Embryonic facial prominence (tissue), 1 donor: ENCODE results near the gene COL4A2.

Source experiments
- DNase-seq: peaks from one replicate; pipeline ENCODE4 v3.0.0-alpha.2; 2016; ENCODE audit errors: extremely low spot score

The COL4A2 gene

DNA sequence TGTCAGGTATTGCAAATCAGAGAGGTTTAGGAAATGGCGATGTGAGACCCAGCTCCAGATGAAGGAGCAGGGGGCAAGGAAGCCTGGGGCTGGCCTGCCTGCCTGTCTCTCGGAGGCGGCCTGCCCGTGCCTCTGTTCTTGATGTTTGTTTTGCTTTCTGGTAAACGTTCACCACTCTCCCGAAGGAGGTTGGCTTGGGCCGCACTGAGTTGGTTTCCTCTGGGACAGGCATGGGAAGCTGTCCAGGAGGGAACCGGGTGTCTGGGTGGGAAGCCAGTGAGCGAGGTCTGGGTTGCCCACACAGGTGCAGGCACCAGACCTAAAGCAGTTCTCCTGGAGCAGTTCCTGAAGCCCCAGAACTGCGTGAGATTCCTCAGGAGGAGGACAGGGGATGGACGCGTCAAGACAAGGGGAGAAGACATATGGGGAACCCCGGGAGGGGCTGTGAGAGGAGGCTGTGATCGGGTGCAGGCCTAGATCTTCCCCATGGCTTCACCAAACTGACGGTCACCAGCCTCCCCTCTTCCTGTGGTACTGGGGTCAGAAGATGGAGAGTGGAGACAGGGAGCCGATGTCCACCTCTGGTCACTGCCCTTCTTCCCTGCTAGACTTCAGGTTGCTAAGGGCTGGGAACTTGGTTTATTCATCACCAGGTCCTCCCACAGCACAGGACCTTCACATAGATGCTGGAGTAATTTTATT is 15.2 kb downstream of the COL4A2 start:
- no peak for DNase-seq

DNA sequence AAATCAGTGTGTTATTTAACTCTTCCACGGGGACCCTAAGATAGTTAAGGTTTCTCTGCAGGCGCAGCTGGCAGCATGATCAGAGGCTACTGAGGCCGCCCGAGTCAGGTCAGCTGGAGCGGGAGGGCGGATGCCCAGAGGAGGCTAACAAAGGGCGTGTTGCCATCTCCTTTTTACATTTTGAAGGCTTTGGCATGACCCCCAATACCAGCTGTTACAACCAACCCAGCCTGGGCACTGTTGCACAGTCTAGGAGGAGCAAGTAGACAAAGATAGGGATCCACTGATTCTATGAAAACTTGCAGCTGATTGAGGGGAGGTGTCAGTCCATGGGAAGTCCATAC is 15.7 kb downstream of the COL4A2 start:
- DNase-seq, result no peak

DNA sequence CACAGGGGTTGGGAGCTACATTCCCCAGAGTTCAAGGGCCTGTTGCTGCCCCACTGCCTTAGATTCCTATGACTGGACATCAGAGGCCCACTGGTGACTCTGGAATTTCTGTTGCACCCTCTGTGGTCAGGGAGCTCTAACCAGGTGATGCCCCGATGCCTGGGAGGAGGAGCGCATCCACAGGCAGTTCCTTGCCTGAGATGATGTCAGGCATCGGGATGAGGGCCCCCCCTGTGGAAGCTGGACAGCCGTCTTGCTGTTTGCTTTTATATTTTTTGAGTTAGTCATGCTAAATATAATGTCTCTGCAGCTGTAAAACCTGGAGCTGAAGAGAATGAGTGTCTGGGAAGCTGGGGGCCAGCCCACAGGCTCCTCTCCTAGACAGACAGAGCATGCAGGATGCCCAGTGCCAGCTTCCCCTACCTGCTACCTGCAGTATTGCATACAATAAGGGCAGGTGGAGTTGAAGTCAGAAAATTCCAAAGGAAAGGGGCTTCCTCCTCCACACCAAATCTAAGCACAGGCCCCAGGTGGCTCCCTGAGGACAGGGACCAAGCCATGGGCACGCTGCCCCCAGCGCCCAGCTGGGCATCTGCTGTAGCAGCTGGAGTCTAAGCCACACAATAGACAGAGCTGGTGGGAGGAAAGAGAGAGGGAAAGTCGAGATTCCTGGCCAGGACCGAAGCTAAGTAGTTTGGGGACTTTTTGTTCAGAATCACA is 16.2 kb downstream of the COL4A2 start:
- no peak for DNase-seq

DNA sequence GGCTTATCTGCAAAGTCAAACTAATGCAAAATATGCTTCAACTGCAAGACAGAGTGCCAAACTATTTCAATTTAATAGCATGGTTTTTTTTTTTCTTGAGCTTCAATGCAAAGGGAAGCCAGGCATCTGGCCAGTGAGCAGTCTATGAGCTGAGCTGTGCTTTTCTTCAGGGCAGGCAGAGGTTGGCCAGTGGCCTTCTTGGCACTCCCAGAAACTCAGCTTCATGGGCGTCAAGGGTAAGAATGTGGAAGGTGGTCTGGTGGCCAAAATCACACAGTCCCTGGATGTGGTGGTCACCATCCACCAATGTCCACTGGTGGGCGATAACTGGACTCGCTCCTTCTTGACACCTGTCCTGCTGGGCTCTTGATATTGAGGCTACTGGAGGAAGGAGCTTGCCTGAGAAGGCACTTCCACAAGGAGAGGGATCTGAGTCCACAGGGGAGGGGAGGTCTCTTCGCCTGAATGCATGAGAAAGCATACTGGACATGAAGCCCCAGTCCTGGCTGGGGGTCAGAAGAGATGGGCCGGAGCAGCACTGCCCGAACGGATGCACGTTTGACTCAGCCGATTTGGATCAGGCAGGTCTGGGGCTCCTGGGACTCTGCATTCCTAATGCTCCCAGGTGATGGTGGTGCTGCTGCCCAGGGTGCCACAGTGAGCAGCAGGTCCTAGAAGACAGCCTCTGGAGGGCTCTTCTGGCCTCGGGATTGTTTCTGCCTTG is 17.1 kb downstream of the COL4A2 start:
- DNase-seq, result no peak

DNA sequence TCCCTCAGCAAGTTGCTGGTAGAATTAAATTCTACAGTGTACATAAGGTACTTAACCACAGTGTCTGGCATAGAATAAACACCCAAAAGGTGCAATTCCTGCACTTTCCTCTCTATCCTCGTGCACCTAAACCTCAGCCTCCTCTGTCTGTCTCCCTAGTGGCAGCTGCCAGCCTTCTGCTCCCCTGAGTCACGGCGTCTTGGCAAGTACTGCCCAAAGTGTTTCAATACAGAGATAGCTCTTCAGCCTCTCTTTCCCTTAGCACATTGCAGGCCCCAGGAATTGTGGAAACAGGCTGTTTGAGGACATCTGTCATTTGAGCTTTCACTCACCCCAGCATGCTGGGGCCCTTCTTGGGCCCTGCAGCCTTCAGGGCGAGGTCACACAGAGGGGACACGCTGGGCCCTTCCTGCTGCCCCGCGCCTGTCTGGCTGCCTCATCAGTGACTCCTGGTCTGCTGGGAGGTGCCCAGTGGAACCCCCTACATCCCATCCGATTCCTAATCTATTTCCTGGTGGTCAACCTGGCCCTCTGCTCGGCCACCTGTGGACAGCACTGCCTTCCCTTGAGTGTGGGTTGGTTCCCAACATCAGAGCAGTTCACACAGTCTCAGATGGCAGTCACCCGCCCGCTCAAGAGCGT is 19.3 kb downstream of the COL4A2 start:
- no peak for DNase-seq

DNA sequence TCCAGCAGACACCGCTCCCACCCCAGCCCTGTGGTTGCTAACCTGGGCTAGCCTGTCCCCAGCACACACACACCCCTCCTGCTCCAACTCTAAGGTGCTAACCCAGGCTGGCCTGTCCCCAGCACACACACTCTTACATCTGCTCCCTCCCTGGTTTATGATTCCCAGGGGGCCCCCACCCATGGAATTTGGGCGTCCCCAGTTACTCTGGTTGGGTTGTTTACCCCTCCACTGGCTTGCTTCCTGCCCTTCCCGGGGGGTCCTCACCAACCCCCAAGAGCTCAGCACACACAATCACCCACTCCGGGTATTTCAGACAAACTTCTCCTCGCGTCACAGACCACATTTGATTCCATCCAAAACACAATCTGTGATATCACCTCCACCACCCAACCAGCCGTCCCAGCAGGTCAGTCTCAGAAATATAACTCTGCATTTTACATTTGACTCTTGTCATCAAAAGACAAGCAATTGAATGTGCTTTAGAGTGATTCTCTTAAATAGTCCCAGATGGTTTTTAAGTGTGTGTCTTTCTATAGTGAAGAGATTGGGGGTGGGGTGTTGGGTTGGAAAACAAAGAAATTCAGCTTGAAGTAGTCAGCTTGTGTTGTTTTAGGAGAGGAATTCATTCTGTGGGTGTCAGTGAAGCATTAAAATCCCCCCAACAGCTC is 20.1 kb downstream of the COL4A2 start:
- DNase-seq, result no peak

DNA sequence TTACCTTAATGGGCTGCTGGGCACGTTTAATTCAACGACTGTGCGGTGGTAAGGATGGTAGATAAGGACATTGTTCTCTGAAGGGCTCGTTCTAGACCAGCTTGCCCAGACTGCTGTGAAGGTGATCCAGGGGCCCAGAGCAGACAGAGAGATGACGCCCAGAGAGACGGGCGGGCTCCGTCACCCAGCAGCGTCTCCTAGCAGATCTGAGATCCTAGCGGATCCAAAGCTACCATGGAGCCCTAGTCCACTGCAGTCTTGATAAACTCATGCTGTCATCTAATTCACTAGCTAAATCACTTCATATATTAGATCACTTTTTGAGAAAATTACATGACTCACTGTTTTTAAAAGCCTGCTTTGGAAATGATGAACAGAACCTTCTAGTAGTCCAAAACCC is 21.5 kb downstream of the COL4A2 start:
- DNase-seq, result no peak

DNA sequence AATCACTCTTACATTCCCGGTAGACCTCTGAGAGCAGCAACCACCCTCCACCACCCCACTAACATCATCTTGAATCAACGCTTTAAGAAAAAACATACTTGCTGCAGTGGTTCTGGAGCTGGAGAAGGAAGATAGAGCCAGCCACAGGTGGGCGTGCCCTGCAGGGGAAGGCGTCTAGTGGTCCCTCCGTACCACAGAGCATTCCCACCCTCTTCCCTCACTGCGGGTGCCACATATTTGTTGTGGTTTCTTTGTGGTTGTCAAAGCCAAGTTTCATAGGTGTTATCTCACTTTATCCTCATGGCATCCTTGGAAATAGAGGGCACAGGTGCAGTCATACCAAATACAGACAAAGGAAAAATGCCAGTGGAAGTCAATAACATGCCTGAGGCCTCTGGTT is 22.2 kb downstream of the COL4A2 start:
- no peak for DNase-seq

DNA sequence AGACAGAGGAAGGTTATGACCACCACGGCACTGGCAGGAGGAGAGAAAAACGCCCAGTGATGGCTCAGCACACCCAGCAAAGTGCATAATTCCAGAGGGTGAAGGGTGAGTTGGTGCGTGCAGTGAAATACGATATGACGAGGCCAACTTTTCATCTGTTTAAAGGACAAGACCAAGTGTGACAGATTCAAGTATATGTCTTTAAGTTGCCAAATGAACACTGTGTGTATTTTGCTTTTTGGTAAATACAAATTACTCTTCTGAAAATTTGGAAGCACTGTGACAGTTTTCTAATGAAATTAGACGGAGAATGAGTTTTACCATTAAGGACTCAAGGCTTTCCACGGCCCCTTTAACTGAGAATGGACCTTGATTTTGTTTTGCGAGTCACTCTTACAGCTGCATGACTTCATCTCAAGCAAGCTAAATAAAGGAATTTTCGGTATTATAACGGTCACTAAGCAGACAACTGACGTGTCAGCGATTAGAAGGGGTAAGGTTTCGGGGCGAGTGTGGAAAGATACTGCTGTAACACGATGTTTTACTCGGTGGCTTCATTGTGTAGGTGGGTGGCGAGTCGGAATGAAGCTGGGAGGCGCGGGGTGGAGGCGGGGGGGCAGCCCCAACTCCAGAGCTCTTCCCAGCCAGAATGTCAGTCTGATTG is 22.8 kb downstream of the COL4A2 start:
- no peak for DNase-seq

DNA sequence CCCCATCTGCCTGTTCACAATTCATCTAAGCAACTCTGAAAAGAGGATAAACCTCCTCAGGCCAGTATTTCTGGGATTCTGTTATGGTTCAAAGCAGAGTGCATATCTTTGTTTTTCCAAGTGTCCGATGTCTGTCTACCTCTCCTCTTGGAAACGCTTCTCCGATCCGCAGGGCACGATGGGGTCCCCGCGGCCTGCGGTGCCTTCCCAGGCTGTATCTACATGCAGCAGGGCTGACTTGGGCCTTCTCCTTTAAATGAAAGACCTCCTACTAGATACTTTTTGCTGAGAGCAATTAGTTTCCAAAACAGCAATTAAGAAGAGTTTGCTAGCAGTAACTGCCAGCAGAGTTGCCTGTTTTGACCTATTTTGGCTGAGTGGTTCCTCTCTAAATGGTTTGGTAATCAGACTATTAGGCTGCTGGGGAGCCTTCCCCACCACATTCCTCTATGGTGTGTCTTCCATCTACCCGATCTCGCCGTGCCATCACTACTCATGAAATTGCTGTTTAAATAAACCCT is 23.5 kb downstream of the COL4A2 start:
- DNase-seq, result no peak

DNA sequence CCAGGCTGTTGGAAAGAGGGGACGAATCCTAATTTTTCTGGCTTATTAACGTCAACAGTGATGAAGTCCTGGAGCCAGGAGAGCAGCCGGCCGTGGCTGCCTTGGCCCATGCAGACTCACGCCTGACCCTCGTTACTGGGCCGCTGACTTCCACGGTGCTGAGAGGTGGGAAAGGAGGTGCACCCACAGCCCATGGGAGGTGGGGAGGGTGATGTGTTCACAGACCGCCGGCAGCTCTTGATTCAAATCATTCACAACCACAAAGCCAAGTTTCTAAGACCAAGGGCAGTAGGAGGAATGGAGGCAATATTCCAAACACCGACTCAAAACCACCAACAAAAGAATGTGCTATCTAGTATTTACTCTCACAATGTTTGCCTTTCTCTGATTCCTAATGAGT is 24.3 kb downstream of the COL4A2 start:
- DNase-seq, result no peak

DNA sequence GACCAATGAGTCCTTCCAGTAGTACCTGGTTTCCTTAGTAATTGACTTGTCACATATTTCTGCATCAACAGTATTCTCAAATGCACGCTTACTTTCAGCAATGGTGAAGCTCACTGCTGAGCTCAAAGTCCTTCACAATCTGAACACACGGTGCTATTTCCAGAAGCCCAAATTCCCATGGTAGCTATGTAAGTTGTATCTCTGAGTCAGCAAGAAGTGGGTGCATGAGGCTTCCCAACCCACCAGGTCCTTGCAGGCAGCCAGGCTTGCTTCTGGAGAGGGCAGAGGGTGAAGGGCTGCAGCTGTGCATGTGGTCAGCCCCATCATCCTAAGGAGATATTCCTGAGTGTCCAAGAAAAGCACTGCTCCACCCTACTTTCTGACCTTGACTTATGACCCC is 25.7 kb downstream of the COL4A2 start:
- no peak for DNase-seq

DNA sequence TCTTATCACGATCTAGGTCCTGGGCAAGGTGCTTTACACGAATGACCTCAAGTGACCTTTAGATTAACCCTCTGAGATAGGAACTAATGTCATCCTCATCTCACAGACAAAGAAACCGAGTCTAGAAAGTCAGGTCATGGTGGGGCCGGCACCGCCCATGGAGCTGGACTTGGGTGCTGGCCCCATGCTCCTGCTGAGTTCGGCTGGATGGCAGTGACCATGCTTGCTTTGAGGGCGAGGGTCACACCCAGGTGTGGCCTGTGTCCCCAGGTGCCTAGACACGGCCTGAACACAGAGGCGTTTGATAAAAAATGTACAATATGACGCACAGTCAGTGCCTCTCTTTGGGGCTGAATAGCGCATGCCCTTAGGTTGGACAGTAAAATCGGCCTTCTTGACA is 26.8 kb downstream of the COL4A2 start:
- DNase-seq, result no peak

DNA sequence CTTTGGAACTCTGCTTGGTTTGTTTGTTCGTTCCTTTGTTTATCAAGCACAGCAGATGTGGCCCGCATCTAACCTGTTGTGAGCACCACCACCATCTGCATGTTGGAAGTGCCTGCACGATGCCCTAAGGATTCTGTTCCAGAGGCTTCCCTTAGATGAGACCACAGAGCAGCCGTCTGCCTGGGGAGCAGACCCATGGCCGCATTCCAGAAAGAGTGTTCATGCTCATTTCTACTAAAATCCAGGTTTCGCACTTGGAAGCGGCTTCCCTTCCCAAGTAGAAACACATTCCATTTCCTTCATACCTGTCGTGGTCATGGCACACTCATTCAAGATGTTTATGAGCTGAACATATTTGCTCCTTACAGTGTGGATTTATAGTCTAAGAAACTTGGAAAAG is 27.2 kb downstream of the COL4A2 start:
- DNase-seq, result no peak

DNA sequence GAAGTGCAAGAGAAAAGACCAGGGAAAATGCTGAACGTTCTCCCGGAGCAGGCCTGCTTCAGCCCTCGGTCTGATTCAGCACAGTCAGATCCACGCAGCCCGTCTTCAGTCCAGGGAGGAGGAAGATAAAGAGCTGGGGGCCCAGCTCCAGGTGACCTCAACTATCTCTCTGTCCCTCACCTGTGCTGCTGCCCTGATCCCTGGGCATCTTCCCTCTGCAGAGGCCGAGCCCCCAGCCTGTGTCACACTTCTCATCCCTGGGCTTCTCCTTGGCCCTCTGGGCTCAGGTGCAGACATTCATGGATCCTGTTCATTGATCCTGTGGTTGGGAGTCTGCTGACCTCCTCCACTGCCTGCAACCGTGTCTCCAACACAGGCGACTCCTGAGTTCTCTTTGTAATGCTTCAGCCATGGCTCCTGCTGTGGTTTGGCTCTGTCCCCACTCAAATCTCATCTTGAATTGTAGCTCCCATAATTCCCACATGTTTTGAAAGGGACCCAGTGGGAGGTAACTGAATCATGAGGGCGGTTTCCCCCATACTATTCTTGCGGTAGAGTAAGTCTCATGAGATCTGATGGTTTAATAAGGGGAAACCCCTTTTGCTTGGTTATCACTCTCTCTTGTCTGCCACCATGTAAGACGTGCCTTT is 27.9 kb downstream of the COL4A2 start:
- DNase-seq, result no peak

DNA sequence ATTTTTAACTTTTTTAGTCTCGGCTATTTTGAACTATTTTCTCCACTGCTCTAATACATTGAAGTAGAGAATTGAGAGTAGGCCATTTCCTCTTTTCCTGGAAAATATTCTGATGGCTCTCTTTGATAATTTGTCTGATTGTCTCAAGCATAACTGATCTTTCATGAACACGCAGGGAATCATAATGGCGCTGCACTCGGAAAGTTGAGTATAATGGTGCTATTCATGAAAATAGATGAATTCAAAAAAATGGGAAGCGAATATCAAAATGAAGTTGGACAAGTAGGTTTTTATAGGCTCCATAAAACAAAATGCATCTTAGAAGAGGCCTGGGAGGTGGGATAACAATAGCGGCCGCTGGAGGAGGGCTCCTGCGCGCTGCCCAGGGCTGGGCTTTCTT is 29.0 kb downstream of the COL4A2 start:
- DNase-seq, result no peak

DNA sequence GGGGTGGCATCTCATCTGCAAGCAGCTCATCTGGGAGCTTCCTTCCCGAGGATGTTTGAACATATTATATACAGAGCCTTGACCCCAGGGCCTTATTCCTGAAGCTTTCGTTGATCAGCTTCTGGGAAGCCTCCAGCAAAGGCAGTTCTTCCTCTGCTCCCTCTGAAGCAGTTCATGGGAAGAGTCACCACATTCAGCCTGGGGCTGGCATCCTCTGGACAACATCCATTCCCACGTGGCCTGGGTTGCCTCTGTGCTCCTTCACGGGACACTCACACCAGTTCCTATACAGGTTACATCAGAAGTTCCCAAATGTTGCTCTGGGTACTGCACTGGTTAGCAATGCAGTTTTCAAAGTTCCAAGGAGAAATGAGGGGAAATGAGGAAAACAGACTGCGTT is 29.6 kb downstream of the COL4A2 start:
- no peak for DNase-seq

DNA sequence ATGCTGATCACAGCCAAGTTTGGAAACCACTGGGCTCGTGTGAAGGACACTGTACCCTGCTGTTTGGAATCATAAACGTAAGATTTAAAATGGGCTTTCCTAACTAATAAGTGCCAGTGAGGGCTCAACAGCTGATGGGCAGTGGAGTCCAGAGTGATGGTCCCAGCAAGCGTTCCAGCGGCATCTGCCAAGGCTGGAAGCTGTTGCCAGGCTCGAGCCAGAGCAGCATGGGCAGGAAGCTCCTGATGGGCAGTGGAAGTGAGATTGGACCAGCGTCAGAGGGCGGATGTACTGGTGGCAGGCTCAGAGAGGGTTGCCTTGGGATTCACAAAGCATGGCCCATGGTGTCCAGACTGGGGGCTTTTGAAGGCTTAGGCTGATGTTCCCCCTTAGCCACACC is 30.2 kb downstream of the COL4A2 start:
- no peak for DNase-seq

DNA sequence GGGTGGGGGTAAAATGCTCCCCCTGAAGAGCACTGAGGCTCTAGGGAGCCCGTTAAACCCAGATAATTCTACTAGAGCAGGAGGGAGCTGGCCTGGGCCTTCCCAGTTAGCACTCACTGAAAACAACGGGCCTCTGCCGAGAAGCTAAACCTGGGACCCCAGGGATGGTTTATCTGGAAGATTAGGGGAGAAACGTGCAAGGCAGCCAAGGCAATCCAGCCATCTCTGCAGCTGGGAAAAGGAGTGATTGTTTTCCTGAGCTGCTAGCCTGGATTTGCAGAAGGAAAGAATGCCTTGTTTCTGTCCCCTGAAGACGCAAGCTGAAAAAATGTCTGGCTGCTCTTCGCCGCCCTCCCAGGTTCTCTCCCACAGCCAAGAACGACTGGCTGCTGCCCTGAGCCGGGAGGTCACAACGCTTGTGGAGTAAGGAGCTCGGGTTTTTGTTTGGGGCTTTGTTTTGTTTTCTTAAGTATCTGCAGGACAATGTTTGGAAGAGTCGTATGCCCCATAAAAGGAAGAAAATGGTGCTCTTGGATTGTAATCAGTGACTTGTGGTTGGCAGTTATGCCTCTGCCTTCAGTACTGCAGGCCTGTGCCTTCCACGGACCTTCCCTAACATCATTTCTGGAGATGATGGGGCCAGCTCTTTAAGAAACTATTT is 31.5 kb downstream of the COL4A2 start:
- no peak for DNase-seq

DNA sequence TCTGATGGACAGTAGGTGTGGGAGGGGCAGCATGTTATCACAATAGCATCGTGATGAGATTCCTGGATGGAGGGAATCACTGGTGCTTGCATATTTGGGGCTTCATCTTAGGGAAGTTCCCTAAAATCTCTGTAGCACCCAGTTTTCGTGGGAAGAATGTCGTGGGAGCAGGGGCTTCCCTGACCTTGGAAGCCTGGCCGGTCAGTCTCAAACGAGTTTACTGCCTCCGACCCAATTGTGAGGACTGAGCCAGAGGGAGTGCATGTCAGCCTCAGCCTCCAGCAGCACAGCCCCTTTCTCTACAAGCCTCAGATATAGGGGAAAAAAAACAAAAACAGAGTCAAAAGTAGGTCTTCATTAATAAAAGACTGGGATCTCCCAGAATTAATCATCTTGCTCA is 32.2 kb downstream of the COL4A2 start:
- DNase-seq, result no peak
